ENCODE measurements around the gene PAQR8. TPM values are rescaled to one million over a fixed set of nuclear protein-coding genes. Genes with fewer than 3 reads are reported as not detected.

PAQR8 gene
- total and polyA plus RNA-seq, 2 of the 13 experiments (the other 11 are each of a cell fraction or from before 2014, with no cell fraction given) = 37.7 to 50.7 TPM

DNA sequence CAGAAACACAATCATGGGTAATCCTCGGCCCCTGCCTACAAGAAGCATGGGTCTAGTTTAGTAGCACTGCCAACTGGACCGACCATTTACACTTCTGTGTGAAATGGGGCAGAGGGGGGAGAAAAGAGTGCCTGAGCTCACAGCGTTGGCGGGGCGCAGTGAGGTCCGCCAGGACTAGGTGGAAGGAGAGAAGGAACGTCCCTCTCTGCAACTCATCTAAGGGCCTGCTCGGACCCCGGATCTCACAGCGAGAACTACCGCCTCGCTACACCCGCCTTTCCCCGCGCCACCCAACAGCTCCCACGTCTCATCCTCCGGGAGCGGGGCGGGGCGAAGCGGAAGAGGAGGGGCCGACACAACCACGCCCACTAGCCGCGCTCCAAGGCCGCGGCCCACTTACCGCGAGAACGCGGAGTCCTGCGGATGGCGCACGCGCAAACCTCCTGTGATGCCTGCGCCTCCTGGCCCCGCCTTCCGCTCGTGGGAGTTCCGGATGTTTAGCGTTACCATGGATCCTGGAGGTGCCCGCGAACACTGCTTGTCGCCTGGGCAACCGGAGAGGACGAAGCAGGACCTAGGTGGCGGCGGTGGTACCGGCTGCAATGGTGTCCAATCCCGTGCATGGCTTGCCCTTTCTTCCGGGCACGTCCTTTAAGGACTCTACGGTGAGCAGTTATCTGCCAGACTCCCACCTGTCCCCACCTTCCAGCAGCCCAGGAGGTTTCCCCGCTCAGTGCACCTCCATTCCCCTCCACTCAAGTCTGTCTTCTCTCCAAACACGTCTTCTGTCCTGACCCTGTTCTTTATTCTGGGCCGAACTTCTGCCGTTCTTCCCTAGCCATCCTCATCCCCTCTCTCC lies 58.1 kb downstream of the PAQR8 start, which contains the start of gene EFHC1 (continued):
- TF ChIP-seq, protein P1, sequence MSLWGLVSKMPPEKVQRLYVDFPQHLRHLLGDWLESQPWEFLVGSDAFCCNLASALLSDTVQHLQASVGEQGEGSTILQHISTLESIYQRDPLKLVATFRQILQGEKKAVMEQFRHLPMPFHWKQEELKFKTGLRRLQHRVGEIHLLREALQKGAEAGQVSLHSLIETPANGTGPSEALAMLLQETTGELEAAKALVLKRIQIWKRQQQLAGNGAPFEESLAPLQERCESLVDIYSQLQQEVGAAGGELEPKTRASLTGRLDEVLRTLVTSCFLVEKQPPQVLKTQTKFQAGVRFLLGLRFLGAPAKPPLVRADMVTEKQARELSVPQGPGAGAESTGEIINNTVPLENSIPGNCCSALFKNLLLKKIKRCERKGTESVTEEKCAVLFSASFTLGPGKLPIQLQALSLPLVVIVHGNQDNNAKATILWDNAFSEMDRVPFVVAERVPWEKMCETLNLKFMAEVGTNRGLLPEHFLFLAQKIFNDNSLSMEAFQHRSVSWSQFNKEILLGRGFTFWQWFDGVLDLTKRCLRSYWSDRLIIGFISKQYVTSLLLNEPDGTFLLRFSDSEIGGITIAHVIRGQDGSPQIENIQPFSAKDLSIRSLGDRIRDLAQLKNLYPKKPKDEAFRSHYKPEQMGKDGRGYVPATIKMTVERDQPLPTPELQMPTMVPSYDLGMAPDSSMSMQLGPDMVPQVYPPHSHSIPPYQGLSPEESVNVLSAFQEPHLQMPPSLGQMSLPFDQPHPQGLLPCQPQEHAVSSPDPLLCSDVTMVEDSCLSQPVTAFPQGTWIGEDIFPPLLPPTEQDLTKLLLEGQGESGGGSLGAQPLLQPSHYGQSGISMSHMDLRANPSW (CRISPR knock-in tag; IDR thresholded peaks at IDR 0.05; ENCODE audit: borderline replicate concordance) = peak; percentile 71; the same call in 1 of the 2 replicates
- TF ChIP-seq MTA1 (CRISPR knock-in tag; IDR thresholded peaks at IDR 0.05; ENCODE audit: borderline replicate concordance) (peak; percentile 92), NONO (IDR thresholded peaks at IDR 0.05) (no peak), NONO (CRISPR knock-in tag; conservative IDR thresholded peaks at IDR 0.05) (peak; percentile 86), ZNF678 (CRISPR knock-in tag; IDR thresholded peaks at IDR 0.05) (peak; percentile 69; the same call in 1 of the 2 replicates), KLF15 (CRISPR knock-in tag; IDR thresholded peaks at IDR 0.05; ENCODE audit: borderline replicate concordance) (peak; percentile 73; the same call in 1 of the 2 replicates), SRSF4 (IDR thresholded peaks at IDR 0.05; ENCODE audit: low read depth, low read length, poor library complexity, severe bottlenecking) (no peak), ZNF792 (CRISPR knock-in tag; IDR thresholded peaks at IDR 0.05) (peak; percentile 59; the same call in 1 of the 2 replicates), DMAP1 (CRISPR knock-in tag; IDR thresholded peaks at IDR 0.05) (peak; percentile 95), MLLT10 (CRISPR knock-in tag; IDR thresholded peaks at IDR 0.05) (no peak), SKIL (CRISPR knock-in tag; IDR thresholded peaks at IDR 0.05; ENCODE audit: borderline replicate concordance) (no peak), ZNF274 (CRISPR knock-in tag; IDR thresholded peaks at IDR 0.05) (peak; percentile 68; the same call in 1 of the 2 replicates), HMGA1 (CRISPR knock-in tag; conservative IDR thresholded peaks at IDR 0.05) (no peak), EED (CRISPR knock-in tag; IDR thresholded peaks at IDR 0.05) (peak; percentile 72; the same call in 1 of the 2 replicates), ZBTB7B (CRISPR knock-in tag; IDR thresholded peaks at IDR 0.05) (0 out of 2 replicates have a peak, but pooled peaks have one; percentile 3), ZNF121 (CRISPR knock-in tag; IDR thresholded peaks at IDR 0.05) (no peak), SAP130 (CRISPR knock-in tag; IDR thresholded peaks at IDR 0.05; ENCODE audit: low read depth) (peak; percentile 100), KDM4B (CRISPR knock-in tag; IDR thresholded peaks at IDR 0.05) (peak; percentile 72; the same call in 1 of the 2 replicates), ZNF20 (CRISPR knock-in tag; IDR thresholded peaks at IDR 0.05) (no peak), ZSCAN9 (CRISPR knock-in tag; IDR thresholded peaks at IDR 0.05; ENCODE audit: borderline replicate concordance) (peak; percentile 89), ZNF724P (CRISPR knock-in tag; IDR thresholded peaks at IDR 0.05; ENCODE audit: borderline replicate concordance) (0 out of 2 replicates have a peak, but pooled peaks have one; percentile 43), ZNF572 (CRISPR knock-in tag; IDR thresholded peaks at IDR 0.05) (0 out of 2 replicates have a peak, but pooled peaks have one; percentile 39), SMC3 (IDR thresholded peaks at IDR 0.05; ENCODE audit: low read length) (no peak), SP1 (IDR thresholded peaks at IDR 0.05) (peak; percentile 95), SP1 (CRISPR knock-in tag; IDR thresholded peaks at IDR 0.05) (peak; percentile 99)
- TF ChIP-seq, protein P2, sequence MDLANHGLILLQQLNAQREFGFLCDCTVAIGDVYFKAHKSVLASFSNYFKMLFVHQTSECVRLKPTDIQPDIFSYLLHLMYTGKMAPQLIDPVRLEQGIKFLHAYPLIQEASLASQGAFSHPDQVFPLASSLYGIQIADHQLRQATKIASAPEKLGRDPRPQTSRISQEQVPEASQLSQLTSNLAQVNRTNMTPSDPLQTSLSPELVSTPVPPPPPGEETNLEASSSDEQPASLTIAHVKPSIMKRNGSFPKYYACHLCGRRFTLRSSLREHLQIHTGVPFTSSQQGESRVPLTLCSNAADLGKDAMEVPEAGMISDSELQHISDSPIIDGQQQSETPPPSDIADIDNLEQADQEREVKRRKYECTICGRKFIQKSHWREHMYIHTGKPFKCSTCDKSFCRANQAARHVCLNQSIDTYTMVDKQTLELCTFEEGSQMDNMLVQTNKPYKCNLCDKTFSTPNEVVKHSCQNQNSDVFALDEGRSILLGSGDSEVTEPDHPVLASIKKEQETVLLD (CRISPR knock-in tag; IDR thresholded peaks at IDR 0.05; ENCODE audit: low read depth) = 0 out of 2 replicates have a peak, but pooled peaks have one; percentile 59
